Dermis blood vessel endothelial cell (primary cell): Measurements from ENCODE around the gene MBD4. TPM values are rescaled to one million over a fixed set of nuclear protein-coding genes. Genes with fewer than 3 reads are reported as not detected.
A peak's percentile ranks its signal among the peaks of the same experiment; 100 is the strongest.

Source experiments
- DNase-seq: peaks from one replicate; pipeline ENCODE4 v3.0.0; 2010
- total RNA-seq: library from RNA; depleted of rRNA; stranded (reverse); fragments of >200 nt; gene quantifications from 2 replicates; pipeline ENCODE4 v1.2.3, GENCODE V29; 2014

The MBD4 gene
- total RNA-seq, 1 donor from 2014 or later, result 26.4 TPM

DNA sequence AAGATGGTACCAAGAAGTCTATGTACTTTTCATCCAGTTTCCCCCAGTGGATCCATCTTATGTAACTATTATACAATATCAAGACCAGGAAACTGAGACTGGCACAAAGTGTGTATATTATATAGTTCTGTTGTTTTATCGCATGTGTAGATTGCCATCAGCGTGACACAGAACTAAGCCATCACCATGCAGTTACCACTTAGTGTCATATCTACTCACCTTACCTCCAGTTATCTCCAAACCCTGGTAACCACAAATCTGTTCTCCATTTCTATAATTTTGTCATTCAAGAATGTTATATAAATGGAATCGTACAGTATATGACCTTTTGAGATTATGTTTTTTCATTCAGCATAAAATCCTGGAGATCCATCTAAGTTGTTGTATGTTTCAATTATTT is 23.3 kb upstream of the MBD4 start:
- no peak for DNase-seq

DNA sequence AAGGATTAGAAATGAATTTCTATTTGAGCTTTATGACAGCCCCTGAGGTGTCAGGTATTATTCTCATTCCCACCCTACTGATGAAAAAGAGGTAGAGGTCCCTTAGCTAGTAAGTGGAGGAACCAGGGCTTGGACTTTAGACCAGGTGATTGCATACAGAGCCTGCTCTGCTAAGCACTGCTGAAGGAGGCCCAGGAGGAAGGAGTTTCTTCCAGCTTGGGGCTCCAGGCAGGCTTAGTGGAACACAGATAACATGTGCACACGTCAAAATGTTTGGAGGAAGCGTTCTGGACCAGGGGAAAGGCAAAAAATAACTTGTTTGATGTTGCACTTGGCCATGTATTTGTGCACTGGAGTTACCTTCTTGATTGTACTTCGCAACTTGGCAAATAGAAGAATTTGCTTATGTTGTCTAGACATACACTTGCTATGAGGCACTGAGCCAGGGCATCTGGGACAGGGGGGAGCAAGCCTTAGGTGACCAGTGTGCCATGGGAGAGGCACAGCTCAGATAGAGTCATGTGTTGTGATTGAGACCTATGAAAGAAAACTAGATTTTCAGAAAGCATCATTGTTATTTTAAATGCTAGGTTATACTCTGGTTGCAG is 22.7 kb upstream of the MBD4 start:
- DNase-seq, result no peak

DNA sequence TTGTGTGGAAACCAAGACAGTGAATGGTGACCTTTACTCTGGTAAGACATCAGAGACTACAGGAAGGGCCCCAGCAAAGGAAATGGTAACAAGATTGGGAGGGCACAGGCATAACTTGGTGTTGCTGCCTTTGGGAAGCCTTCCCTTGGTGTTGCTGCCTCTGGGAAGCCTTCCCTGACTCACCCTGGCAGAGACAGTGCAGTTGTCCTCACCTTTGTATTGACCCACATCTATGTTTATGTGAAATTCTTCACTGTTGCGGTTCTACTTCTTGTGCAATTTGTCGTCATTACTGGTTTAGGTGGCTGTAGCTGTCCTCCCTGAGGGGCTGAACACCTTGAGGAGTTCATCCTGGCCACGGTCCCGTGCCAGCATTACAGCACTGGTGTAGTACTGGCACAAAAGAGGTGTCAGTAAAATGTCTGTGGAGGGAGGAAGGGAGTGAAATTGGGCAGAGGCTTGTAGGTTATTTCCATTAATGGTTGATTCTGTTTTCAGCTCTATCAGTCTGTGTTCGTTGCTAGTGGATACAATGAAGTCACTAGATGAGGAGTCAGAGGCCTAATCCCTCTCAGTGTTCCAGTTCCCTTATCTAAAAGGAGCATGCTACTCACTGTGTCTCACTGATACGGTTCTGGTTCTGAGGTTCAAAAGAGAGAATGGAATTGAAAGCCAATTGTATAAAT is 21.9 kb upstream of the MBD4 start:
- no peak for DNase-seq

DNA sequence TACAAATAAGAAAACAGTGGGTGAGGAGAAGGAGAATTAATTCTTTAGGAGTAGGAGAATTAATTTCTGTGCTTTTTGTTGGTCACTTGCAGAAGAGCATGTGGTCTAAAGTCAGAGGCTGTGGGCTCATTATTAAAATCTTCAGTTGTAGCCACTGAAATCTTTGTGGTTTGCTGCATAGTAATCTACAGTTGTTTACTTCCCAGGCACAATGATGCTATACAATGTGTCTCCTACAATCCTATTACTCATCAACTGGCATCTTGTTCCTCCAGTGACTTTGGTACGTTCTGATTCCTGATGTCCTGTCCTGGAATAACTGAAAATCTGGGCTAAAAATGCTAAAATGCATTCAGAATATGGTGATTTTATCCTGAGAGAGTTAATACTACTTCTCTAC is 21.3 kb upstream of the MBD4 start:
- peak; percentile 8 for DNase-seq

DNA sequence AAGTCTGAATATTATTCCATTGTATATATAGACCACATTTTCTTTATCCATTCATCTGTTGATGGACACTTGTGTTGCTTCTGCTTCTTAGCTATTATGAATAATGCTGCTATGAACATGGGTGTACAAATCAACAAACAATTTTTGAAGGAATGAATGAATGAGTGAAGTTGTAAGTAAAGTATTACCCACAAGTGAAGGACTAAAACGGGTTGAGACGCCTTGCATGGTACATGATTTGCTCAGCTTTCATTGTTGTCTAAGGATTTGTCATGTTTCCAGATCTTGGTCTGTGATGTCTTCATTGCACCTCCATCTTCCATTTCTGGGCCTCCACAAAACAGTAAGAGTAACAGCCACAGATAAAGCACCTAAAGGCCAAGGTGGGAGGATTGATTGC is 20.8 kb upstream of the MBD4 start:
- no peak for DNase-seq

DNA sequence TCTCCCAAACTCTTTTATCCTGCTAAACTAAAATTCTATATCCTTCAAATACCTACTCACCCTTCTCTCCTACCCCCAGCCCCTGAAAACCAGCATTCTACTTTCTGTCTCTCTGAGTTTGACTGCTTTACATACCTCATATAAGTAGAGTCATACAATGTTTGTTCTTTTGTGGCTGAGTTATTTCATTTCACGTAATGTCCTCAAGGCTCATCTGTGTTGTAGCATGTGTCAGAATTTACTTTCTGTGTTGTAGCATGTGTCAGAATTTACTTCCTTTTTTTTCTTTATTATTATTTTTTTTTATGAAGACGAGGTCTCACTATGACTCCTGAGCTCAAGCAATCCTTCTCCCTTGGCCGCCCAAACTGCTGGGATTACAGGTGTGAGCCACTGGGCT is 20.4 kb upstream of the MBD4 start:
- no peak for DNase-seq

DNA sequence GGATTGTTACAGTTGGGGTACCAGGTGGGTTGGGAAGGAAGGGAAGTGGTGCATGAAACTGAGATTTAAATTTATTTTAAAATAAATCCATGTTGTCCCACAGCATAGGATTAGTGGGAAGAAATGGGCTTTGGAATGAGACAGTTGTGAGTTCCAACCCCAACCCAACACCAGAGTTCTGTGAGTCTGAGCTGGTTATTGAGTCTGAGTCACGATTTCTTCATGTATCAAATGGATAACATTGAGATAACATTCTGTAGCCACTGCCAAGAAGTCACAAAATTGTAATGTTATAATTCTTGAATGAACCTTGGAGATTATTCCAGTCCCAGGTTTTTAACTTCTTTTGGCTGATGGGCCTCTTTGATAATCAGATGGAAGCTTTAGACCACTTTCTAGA is 14.0 kb upstream of the MBD4 start:
- DNase-seq, result no peak

DNA sequence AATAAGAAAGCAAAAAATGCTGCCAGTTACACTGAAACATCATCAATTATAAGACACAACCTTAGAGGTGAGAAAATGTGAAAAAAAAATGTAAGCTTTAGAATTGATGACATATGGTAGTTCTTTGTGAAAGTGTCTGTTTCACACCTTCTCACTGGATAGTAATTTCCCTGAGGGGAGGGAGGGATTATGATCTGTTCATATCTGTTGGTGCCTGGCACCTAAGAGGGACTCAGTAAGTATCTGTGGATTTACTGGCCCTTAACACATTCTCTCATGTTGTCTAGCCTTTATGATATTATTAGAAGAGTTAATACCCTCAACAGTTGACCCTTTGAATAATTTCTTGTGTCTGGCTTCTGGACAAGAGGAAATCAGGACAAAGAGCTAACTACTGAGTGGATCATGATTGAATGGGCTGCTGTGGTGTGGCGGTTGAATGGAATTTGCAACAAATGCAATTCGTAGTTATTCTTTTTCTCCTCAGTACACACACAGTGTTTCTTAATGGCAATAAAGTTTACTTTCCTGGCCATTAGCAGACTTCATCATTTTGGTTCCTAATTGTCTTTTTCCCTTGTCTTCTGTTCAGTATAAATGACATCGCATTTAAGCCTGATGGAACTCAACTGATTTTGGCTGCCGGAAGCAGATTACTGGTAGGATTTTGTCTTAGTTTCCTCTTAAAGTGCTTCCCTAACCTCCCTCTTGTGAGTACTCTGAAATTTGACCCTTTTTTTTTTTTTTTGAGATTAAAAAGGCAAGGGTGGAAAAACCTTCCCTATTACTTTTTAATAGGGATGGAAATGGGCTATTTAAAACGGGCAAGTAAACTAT is 9.7 kb upstream of the MBD4 start:
- peak; percentile 67 for DNase-seq

DNA sequence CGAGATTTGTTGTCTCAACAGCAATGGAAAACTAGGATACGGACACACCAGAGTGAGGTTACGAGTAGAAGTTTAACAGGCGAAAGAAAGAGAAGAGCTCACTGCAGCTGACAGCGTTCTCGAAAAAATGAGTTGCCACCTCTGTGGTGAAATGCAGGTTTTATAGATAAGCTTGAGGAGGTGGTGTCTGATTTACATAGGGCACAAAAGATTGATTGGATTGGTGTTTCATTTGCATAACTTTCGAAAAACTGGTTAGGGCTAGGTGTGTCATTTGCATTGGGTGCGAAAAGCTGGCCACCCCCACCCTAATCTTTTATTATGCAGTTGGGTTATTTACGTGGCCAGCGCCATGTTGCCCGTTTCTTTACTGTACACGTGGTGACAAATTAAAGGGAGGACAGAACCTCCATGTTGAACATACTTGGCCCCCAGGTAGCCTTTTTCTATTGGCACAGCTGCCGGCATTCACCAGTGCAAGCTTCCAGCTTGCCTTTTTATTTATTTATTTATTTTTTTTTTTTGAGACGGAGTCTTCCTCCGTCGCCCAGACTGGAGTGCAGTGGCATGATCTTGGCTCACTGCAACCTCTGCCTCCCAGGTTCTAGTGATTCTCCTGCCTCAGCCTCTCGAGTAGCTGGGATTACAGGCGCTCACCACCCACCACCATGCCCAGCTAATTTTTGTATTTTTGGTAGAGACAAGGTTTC is 8.6 kb upstream of the MBD4 start:
- DNase-seq, result no peak

DNA sequence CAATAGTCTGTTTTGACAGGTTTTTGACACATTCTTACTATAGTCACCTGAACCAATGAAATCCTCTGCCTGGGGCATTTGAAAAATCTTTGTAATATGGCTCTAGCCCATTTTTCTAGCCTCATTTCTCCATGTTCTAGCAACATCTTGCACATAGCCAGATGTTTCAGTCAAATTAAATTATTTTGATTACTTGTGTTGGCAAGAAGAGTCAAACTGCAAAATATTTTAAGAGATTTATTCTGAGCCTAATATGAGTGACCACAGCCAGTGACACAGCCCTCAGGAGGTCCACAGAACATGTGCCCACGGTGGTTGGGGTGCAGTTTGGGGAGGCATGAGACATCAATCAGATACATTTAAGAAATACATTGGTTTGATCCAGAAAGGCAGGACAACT is 7.2 kb upstream of the MBD4 start:
- DNase-seq, result no peak

DNA sequence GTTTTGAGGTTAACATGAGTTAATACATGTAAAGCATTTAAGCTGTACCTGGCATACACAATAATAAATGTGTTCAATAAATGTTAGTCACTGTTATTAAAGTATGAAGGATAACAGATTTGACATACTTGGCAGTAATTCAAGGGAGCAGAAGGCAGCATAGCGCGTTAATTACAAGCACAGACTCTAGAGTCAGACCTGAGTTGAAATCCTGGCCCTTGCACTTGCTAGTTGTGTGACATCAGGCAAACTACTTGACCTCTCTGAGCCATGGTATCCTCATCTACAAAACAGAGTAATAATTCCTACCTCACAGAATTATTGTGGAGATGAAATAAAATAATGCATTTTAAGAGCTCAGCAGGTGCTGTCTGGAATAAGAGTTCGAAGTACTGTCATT is 5.7 kb upstream of the MBD4 start:
- peak; percentile 14 for DNase-seq

DNA sequence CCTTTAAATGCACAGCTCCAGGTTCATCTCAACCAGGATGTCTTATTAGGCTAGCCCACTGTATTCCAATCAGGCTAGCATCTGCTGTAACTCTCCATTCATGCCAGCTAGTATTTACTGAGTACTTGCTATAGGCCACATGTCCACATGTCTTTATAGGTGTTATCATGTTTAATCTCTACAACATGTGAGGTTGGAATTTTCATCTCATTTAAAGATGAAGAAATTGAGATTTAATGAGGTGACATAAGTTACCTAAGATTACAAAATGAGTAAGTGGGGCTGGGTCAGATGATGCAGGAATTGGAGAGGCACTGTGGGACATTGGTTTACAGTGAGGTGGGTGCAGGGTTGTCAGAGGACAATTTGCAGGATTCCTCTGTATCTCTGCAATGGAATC is 3.2 kb upstream of the MBD4 start:
- DNase-seq, result no peak

DNA sequence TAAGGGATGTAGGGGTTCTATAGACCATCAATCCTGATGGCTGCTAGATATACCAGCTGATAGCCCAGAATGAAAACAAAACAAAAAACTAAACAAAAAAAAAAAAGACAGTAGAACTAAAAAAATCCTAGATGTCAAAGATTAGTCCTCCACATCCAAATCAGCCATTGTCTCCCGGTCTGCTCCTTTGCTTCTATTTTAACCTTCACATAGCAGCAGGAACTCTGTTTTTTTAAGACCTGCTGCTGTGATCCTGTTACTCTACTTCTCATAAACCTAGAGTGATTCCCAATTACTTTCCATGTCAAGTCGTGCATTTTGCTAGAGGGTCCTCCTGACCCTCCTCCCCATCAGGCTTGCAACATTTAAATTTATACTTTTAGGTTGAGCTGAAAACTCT is 2.7 kb upstream of the MBD4 start:
- no peak for DNase-seq

DNA sequence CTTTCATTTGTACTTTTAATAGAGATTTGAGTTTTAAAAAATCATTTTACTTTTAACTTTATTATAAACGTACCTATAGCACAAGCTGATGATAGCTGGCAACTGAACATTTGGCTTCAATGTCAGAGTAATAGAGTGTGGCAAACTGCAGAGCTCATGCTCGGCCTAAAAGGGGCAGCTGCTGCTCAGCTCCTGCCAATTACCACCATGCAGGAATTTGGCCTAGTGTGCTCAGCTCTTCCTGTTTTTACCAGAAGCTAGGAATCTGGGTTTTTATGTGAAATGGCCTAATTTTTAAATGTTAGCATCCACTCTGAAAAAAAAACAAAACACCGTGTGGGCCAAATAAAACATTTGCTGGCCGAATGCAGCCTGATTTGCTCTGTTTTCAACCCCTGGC is 2.0 kb upstream of the MBD4 start:
- DNase-seq, result peak; percentile 82

DNA sequence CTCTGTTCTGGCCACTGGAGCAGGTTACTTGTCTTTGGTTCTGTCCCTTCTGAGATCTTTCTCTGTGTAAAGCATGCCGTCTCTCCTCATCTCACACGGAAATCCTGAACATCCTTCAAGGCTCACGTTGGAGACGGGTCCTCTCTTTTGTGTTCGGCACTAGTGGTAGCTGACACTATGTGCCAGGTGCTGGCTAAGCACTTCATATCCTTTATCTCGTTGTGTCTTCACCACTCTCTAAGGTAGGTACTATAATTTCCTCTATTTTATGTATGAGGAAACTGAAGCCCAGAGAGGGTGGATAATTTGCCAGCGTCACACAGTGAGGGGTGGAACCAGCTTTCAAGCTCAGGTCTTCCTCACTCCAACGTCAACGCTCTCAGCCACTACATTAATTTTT is 1.5 kb upstream of the MBD4 start:
- peak; percentile 36 for DNase-seq

DNA sequence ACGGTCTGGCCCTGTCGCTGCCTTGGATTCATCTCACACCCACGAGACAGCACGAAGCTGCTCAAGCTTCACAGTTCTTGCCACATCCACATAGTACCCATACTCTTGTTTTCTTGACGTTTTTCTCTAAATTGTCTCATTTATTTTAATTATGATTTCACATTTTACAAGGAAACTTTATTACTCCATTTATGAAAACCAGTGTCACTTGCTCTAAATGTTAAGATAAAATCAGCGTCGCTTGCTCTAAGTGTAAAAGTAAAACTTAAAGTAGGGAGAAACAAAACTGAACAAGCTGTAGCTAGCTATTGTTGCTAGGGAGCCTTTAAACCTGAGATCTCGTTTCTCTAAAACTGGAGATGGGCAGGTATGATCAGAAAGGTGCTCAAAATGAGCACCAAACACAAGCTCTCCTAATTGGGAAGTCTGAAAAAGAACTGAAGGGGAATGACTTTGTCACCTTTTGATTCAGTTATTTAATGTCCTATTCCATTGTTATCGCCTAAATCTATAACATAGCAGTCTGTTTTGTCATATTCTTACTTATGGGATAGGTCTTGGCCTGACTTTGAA is 956 bp upstream of the MBD4 start:
- no peak for DNase-seq

DNA sequence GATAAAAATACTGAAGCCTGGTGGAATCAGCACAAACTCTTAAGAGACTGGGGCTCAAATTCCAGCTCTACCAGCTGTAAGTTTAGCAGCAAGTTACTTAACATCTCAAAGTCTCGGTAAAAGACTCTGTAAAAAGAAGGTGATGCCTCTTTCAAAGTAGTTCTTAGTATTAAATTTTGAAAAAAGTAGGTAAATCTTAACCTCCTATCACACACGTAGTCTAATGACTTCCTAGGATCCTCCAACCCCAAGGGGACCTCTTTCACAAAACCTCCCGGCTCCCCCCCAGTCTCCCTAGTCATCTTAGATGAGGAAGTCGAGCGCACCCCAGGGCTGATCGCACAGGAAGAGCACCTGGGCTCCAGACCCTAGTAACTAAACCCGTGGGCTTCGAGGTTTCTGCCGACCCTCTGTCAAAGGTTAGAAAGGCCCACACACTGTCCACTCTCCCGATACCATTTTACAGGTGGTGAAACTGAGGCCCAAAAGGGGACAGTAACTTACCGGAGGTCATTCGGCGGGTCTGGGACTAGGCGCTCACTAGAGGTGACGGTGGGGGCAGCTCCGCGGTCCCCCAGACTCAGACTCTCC is 427 bp downstream of the MBD4 start:
- DNase-seq, result peak; percentile 29

DNA sequence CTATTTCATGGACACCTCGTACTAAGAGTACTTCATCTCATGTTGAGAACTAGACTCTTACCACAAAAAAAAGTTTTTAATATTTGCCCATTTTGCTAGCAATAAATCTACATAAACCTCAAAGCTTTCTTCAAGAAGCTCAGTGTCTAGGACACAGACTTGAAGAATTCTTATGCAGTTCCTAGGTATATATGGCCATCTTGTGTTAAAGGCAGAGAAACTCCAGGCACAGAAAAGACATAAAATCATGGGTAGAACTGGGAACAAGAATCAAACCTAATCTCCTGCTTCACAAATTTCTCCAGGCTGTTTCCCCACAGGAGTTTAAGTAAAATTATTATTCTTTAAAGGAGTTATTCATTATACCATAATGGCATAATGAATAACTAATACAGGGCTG is 4.4 kb downstream of the MBD4 start:
- DNase-seq, result peak; percentile 23

DNA sequence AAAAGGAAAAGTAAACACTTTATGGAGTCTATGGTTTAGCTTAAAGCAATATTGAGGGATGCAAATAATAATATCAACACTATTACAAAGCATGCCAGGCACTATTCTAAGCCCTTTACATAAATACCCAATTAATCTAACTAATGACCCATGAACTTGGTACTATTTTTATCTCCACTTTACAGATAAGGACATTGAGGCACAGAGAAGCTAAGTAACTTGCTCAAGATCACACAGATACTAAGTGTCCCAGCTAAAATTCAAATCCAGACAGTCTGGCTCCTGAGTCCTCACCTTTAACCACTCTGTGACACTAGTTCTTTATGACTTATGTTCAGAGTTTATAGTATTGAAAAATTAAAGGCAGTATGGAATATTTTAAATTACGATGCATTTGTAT is 5.6 kb downstream of the MBD4 start:
- no peak for DNase-seq

DNA sequence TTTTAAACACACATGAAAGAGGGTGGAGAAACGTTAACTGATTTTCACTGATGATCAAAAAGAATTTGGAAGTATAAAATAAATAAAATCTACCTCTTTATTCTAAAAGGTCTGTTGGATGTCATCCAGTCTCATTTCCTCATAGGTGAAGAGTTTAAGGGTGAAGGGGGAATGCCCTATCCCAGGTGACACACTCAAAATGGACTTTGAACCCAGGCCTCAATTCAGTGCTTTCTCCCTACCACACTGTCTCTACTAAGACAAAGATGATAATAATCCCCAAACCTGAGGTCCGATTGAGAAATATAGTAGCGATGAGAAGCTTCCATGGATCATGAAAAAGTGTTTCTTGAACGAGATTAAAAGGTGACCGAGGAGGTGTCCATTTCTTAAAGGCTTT is 6.2 kb downstream of the MBD4 start:
- DNase-seq, result no peak

DNA sequence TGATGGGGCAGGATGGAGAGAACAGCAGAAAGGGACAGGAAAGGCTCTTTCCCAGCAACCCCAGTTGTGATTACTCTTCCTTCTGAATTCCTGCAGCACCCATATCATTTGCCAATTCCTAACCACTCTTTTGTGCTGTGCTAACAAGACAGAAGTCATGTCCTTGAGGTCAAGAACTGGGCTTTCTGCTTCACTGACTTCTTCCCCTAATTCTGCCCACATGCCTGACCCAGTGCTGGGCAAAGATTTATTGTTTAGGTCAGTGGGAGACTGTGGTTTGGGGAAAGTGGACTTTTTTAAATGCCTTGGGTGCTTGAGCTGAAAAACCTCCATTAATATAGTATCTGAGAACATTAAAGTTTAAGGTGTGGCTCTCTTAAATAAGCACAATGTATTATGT is 7.1 kb downstream of the MBD4 start:
- DNase-seq, result no peak

DNA sequence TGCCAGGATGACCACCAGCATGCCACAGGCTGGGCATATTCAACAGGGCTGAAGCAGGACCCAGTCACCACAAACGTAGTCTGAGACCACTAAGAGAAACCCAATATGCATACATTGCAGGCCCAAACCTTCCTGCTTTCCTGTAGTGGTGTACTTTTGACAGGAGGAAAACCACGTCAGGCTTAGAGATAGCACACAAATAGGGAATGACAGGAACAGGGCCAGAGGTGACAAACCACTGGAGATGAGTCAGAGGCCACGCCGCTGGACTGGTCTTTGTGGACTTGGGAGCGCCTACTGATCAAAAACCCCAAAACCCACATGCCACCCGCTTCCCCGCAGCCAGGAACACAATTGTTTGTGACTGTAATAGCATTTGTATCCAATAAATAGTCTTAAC is 7.7 kb downstream of the MBD4 start:
- DNase-seq, result no peak

DNA sequence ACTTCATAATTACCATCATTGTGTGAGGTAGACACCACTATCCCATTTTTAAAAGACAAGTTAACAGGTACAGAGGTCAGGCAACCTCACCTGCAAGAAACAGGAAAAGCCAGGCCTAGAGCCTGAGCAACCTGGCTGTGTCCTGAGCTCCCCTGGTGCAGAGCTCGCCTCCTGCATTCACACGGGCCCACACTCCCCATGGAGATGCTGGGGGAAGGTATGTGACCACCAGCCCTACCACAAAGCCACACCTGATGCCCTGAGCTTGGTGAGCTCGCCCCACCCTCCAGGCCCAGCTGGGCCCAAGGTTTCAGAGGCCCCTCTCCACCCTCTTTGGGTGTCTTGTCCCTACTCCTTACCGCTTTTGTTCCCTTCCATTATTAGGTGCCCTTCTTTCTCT is 10.1 kb downstream of the MBD4 start:
- DNase-seq, result no peak
